ENCODE data around the gene LPP.

- TF ChIP-seq ETV6 (CRISPR knock-in tag; conservative IDR thresholded peaks at IDR 0.05): no peak
- no peak for TF ChIP-seq ZNF142 (CRISPR knock-in tag; IDR thresholded peaks at IDR 0.05)
- TF ChIP-seq CTCF (CRISPR knock-in tag; IDR thresholded peaks at IDR 0.05): no peak
- TF ChIP-seq EP300 (IDR thresholded peaks at IDR 0.05; ENCODE audit: low read depth in 2 of 2, low read length in 2 of 2): no peak
- no peak for TF ChIP-seq EP300 (CRISPR knock-in tag; IDR thresholded peaks at IDR 0.05; ENCODE audit: borderline replicate concordance)
- no peak for TF ChIP-seq HCFC1 (IDR thresholded peaks at IDR 0.05; ENCODE audit: low read depth, low read length)
- TF ChIP-seq ZFAT (CRISPR knock-in tag; conservative IDR thresholded peaks at IDR 0.05): no peak
- TF ChIP-seq TP53 (CRISPR knock-in tag; conservative IDR thresholded peaks at IDR 0.05): no peak
- no peak for TF ChIP-seq E2F1 (CRISPR knock-in tag; IDR thresholded peaks at IDR 0.05)
- no peak for TF ChIP-seq REST (IDR thresholded peaks at IDR 0.05; ENCODE audit: borderline replicate concordance in 1 of 2, low read depth in 1 of 2, low read length in 2 of 2)
- no peak for TF ChIP-seq PRPF4 (IDR thresholded peaks at IDR 0.05; ENCODE audit: low read depth, low read length, poor library complexity, severe bottlenecking)
These were observed 477.5 kb downstream of the LPP start for GRCh38 chr3:188631291-188632010.
